Measurements from ENCODE around the gene HGD.

HGD gene

GRCh38 chr3:120652281-120652680 lies 29.8 kb downstream of the HGD start:
- no peak for DNase-seq (ENCODE audit: low read depth)
- H3K4me3 ChIP-seq (ENCODE audit: control insufficient read depth, low read depth, low read length): no peak overlapping the region
- TF ChIP-seq, protein P1, sequence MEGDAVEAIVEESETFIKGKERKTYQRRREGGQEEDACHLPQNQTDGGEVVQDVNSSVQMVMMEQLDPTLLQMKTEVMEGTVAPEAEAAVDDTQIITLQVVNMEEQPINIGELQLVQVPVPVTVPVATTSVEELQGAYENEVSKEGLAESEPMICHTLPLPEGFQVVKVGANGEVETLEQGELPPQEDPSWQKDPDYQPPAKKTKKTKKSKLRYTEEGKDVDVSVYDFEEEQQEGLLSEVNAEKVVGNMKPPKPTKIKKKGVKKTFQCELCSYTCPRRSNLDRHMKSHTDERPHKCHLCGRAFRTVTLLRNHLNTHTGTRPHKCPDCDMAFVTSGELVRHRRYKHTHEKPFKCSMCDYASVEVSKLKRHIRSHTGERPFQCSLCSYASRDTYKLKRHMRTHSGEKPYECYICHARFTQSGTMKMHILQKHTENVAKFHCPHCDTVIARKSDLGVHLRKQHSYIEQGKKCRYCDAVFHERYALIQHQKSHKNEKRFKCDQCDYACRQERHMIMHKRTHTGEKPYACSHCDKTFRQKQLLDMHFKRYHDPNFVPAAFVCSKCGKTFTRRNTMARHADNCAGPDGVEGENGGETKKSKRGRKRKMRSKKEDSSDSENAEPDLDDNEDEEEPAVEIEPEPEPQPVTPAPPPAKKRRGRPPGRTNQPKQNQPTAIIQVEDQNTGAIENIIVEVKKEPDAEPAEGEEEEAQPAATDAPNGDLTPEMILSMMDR (IDR thresholded peaks at IDR 0.05; ENCODE audit: control insufficient read depth, insufficient read depth, low read depth, low read length, missing control alignments): no peak

GRCh38 chr3:120650311-120650710 lies 31.7 kb downstream of the HGD start:
- TF ChIP-seq, protein P1 (IDR thresholded peaks at IDR 0.05; ENCODE audit: control insufficient read depth, insufficient read depth, low read depth, low read length, missing control alignments): no peak
- DNase-seq (ENCODE audit: low read depth): no peak
- no peak overlapping the region for H3K4me3 ChIP-seq (ENCODE audit: control insufficient read depth, low read depth, low read length)

DNA sequence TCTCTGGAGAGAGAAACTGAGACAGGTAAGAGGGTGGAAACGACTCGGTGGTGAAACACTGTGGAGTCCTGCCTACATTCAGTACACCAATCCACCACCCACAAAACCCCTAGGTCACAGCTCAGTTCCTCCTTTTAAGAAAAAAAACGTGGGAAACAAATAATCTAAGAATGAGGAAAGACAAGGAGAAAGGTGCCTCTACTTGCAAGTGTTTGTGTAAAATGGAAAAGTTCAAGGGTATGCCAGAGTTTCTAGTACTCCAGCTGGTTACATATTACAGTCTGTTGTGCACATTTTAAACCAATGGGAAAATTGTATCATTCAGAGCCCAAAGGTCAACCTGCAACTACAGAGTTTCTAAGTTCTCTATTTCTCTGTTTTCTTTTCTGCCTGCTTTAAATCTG lies 32.2 kb downstream of the HGD start:
- TF ChIP-seq, protein P1 (IDR thresholded peaks at IDR 0.05; ENCODE audit: control insufficient read depth, insufficient read depth, low read depth, low read length, missing control alignments): no peak
- no peak overlapping the region for H3K4me3 ChIP-seq (ENCODE audit: control insufficient read depth, low read depth, low read length)
- DNase-seq (ENCODE audit: low read depth): no peak

- TF ChIP-seq, protein P1 (IDR thresholded peaks at IDR 0.05; ENCODE audit: control insufficient read depth, insufficient read depth, low read depth, low read length, missing control alignments): no peak
- no peak overlapping the region for H3K4me3 ChIP-seq (ENCODE audit: control insufficient read depth, low read depth, low read length)
- no peak for DNase-seq (ENCODE audit: low read depth)
Measured at GRCh38 chr3:120648290-120648689, 33.7 kb downstream of the HGD start.

GRCh38 chr3:120646771-120647432 lies 35.1 kb downstream of the HGD start:
- no peak for DNase-seq (ENCODE audit: low read depth)
- H3K4me3 ChIP-seq (ENCODE audit: control insufficient read depth, low read depth, low read length): no peak overlapping the region
- TF ChIP-seq, protein P1 (IDR thresholded peaks at IDR 0.05; ENCODE audit: control insufficient read depth, insufficient read depth, low read depth, low read length, missing control alignments): no peak

GRCh38 chr3:120645083-120645845 lies 36.8 kb downstream of the HGD start:
- DNase-seq (ENCODE audit: low read depth): no peak
- no peak overlapping the region for H3K4me3 ChIP-seq (ENCODE audit: control insufficient read depth, low read depth, low read length)
- TF ChIP-seq, protein P1 (IDR thresholded peaks at IDR 0.05; ENCODE audit: control insufficient read depth, insufficient read depth, low read depth, low read length, missing control alignments): no peak

All from AG09309 (cell line).